Smooth muscle cell (in vitro differentiated cells): Measurements from ENCODE around the gene ADORA2A. TPM values are rescaled to one million over a fixed set of nuclear protein-coding genes. Genes with fewer than 3 reads are reported as not detected.

Experiments used
- DNase-seq: peaks from one replicate; lab custom pipeline; 2025; ENCODE audit not compliant: unreplicated experiment; lab: John Stamatoyannopoulos, UW
- H2AFZ ChIP-seq: fragments of 200-600 bp; sonication (generic); 2 replicates; pipeline ENCODE4 v1.6.0; 2016; ENCODE audit warnings: antibody characterized with exemption, low read depth, mild to moderate bottlenecking
- H3F3A ChIP-seq: fragments of 200-600 bp; sonication (generic); 2 replicates; pipeline ENCODE4 v1.6.0; 2017; ENCODE audit warnings: antibody characterized with exemption, low read depth
- H3K27ac ChIP-seq: fragments of 200-600 bp; sonication (generic); 2 replicates; pipeline ENCODE4 v1.5.1; 2016; ENCODE audit warnings: low read depth, mild to moderate bottlenecking
- H3K27me3 ChIP-seq: fragments of 200-600 bp; sonication (generic); 2 replicates; pipeline ENCODE4 v1.6.1; 2016; ENCODE audit warnings: low read depth, mild to moderate bottlenecking
- H3K36me3 ChIP-seq: fragments of 200-600 bp; sonication (generic); 2 replicates; pipeline ENCODE4 v1.5.1; 2016; ENCODE audit warnings: low read depth
- H3K4me1 ChIP-seq: fragments of 200-600 bp; sonication (generic); 2 replicates; pipeline ENCODE4 v1.5.1; 2016; ENCODE audit warnings: low read depth
- H3K4me2 ChIP-seq: fragments of 200-600 bp; sonication (generic); 2 replicates; pipeline ENCODE4 v1.6.0; 2016; ENCODE audit warnings: mild to moderate bottlenecking
- H3K4me3 ChIP-seq: fragments of 200-600 bp; sonication (generic); 2 replicates; pipeline ENCODE4 v1.5.1; 2016; ENCODE audit warnings: mild to moderate bottlenecking
- H3K79me2 ChIP-seq: fragments of 200-600 bp; sonication (generic); 2 replicates; pipeline ENCODE4 v1.6.0; 2016; ENCODE audit warnings: low read depth, mild to moderate bottlenecking
- H3K9ac ChIP-seq: fragments of 200-600 bp; sonication (generic); 2 replicates; pipeline ENCODE4 v1.6.0; 2016; ENCODE audit warnings: low read depth
- H3K9me3 ChIP-seq: fragments of 200-600 bp; sonication (generic); replicated peaks from 2 replicates; pipeline ENCODE4 v1.5.1; 2016; ENCODE audit warnings: low read depth
- H4K20me1 ChIP-seq: fragments of 200-600 bp; sonication (generic); 2 replicates; pipeline ENCODE4 v1.6.0; 2016; ENCODE audit warnings: low read depth
- CTCF ChIP-seq: fragments of 200-600 bp; sonication (generic); IDR thresholded peaks from 2 replicates; pipeline ENCODE4 v1.5.1; 2017; ENCODE audit warnings: borderline replicate concordance, mild to moderate bottlenecking, antibody characterized with exemption; ENCODE audit not compliant: insufficient read depth, poor library complexity, severe bottlenecking
- WGBS: methylation state at CpG from one replicate; pipeline ENCODE4 v1.1.7; 2016; ENCODE audit warnings: low lambda C conversion rate; 5-methylcytosine and 5-hydroxymethylcytosine counted together
- polyA plus RNA-seq: library from polyadenylated mRNA; unstranded; fragments of >200 nt; fragmentation: Nextera tagmentation; extraction: Ambion mirVana; gene quantifications from 2 replicates; pipeline ENCODE4 v1.2.1, GENCODE V29; 2016
- total RNA-seq: library from RNA; depleted of rRNA; stranded (reverse); fragments of >200 nt; gene quantifications from 2 replicates; pipeline ENCODE4 v1.2.3, GENCODE V29; 2014

Gene ADORA2A
- total and polyA plus RNA-seq, 2 experiments from 2014 or later = 1.6 to 1.8 TPM

- H3K4me1 ChIP-seq = no peaks in the 10 kb centered on the region
- 83% methylated on average over 4 of the region's 4 CpGs for WGBS
- DNase-seq = no peak
- no peaks in the 10 kb centered on the region for H3K36me3 ChIP-seq
- H3K27ac ChIP-seq = no peak overlapping the region
- H3K27me3 ChIP-seq = no peaks in the 10 kb centered on the region
- no peak for TF ChIP-seq CTCF
- no peaks in the 10 kb centered on the region for H3K79me2 ChIP-seq
- no peak overlapping the region for H3K9ac ChIP-seq
- no peak overlapping the region for H2AFZ ChIP-seq
- H3K4me3 ChIP-seq = no peak overlapping the region
- no peak overlapping the region for H3K4me2 ChIP-seq
- peaks cover 7% of the 10 kb centered on the region for H3F3A ChIP-seq
- H3K9me3 ChIP-seq = no peaks in the 10 kb centered on the region
- peaks cover 97% of the 10 kb centered on the region for H4K20me1 ChIP-seq
Measured at GRCh38 chr22:24407884-24408283, 19.5 kb upstream of the ADORA2A start.

GRCh38 chr22:24408630-24409029 lies 18.8 kb upstream of the ADORA2A start:
- Histone ChIP-seq H3K27me3 (no peaks in the 10 kb centered on the region), H3K4me3 (no peak overlapping the region), H3K4me2 (no peak overlapping the region), H3K79me2 (no peaks in the 10 kb centered on the region), H2AFZ (no peak overlapping the region), H4K20me1 (peaks cover 91% of the 10 kb centered on the region), H3K9ac (no peak overlapping the region), H3F3A (peaks cover 4% of the 10 kb centered on the region), H3K4me1 (no peaks in the 10 kb centered on the region), H3K9me3 (no peaks in the 10 kb centered on the region), H3K27ac (no peak overlapping the region), H3K36me3 (no peaks in the 10 kb centered on the region)
- no peak for TF ChIP-seq CTCF
- 95% methylated on average over 7 of the region's 7 CpGs for WGBS
- no peak for DNase-seq

- H3K9ac ChIP-seq = no peak overlapping the region
- WGBS = 92% methylated on average over 9 of the region's 9 CpGs
- TF ChIP-seq CTCF = no peak
- H2AFZ ChIP-seq = no peak overlapping the region
- H3K4me2 ChIP-seq = no peak overlapping the region
- no peak overlapping the region for H3K27ac ChIP-seq
- H3F3A ChIP-seq = no peaks in the 10 kb centered on the region
- H3K36me3 ChIP-seq = no peaks in the 10 kb centered on the region
- H3K9me3 ChIP-seq = no peaks in the 10 kb centered on the region
- no peak for DNase-seq
- no peak overlapping the region for H3K4me3 ChIP-seq
- H3K27me3 ChIP-seq = no peaks in the 10 kb centered on the region
- H3K79me2 ChIP-seq = no peaks in the 10 kb centered on the region
- H4K20me1 ChIP-seq = peaks cover 80% of the 10 kb centered on the region
- H3K4me1 ChIP-seq = no peaks in the 10 kb centered on the region
Measured at GRCh38 chr22:24409707-24410106, 17.7 kb upstream of the ADORA2A start.

GRCh38 chr22:24410110-24410856 lies 17.1 kb upstream of the ADORA2A start:
- peaks cover 75% of the 10 kb centered on the region for H4K20me1 ChIP-seq
- no peaks in the 10 kb centered on the region for H3K79me2 ChIP-seq
- H3K27me3 ChIP-seq = no peaks in the 10 kb centered on the region
- H3K9me3 ChIP-seq = no peaks in the 10 kb centered on the region
- H2AFZ ChIP-seq = no peak overlapping the region
- 78% methylated on average over 8 of the region's 8 CpGs for WGBS
- no peak overlapping the region for H3K4me3 ChIP-seq
- no peak overlapping the region for H3K27ac ChIP-seq
- no peak overlapping the region for H3K9ac ChIP-seq
- no peaks in the 10 kb centered on the region for H3K36me3 ChIP-seq
- H3K4me2 ChIP-seq = no peak overlapping the region
- H3K4me1 ChIP-seq = no peaks in the 10 kb centered on the region
- DNase-seq = no peak
- no peaks in the 10 kb centered on the region for H3F3A ChIP-seq
- no peak for TF ChIP-seq CTCF
